Measurements from ENCODE around the gene BDH1.
A peak's percentile ranks its signal among the peaks of the same experiment; 100 is the strongest.

Gene BDH1

DNA sequence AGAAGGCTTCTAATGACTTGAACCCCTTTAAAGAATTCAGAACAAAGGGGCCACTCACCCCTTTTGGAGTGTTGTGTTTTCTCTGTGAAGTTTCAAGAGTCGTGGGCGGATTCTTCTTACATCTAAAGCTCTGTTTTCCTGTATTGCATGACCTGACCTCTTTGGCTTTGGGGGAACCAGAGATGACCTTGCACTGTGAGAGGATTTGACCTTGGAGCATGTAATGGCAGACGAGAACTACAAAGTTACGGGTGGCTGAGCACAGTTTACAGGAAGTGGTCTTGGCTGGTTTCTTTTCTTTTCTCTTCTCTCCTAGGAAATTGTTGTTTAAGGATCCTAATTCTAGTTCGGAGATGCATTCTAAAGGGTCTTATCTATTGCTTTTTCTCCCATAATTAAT is 6.2 kb upstream of the BDH1 start:
- no peak for DNase-seq (ENCODE audit: low read depth)
- H3K4me3 ChIP-seq (ENCODE audit: low read depth, low read length): no peak overlapping the region
- TF ChIP-seq, protein P1, sequence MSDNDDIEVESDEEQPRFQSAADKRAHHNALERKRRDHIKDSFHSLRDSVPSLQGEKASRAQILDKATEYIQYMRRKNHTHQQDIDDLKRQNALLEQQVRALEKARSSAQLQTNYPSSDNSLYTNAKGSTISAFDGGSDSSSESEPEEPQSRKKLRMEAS (IDR thresholded peaks at IDR 0.05; ENCODE audit: low read depth, low read length): no peak
- TF ChIP-seq POLR2A (IDR thresholded peaks at IDR 0.05; ENCODE audit: extremely low read depth, insufficient read length) (no peak), CTCF (IDR thresholded peaks at IDR 0.05; ENCODE audit: low read depth, low read length) (no peak), MYC (IDR thresholded peaks at IDR 0.05; ENCODE audit: low read depth, low read length) (no peak)

- TF ChIP-seq MYC (IDR thresholded peaks at IDR 0.05; ENCODE audit: low read depth, low read length): no peak
- TF ChIP-seq POLR2A (IDR thresholded peaks at IDR 0.05; ENCODE audit: extremely low read depth, insufficient read length): no peak
- TF ChIP-seq CTCF (IDR thresholded peaks at IDR 0.05; ENCODE audit: low read depth, low read length): no peak
- TF ChIP-seq, protein P1 (IDR thresholded peaks at IDR 0.05; ENCODE audit: low read depth, low read length): no peak
- no peak overlapping the region for H3K4me3 ChIP-seq (ENCODE audit: low read depth, low read length)
- DNase-seq (ENCODE audit: low read depth): no peak
Measured at GRCh38 chr3:197559651-197560050, 3.9 kb upstream of the BDH1 start.

GRCh38 chr3:197554562-197555280 is 1.0 kb downstream of the BDH1 start:
- peak overlapping the region; percentile 80 for H3K4me3 ChIP-seq (ENCODE audit: low read depth, low read length)
- TF ChIP-seq POLR2A (IDR thresholded peaks at IDR 0.05; ENCODE audit: extremely low read depth, insufficient read length) (peak; percentile 72), CTCF (IDR thresholded peaks at IDR 0.05; ENCODE audit: low read depth, low read length) (peak; percentile 30), MYC (IDR thresholded peaks at IDR 0.05; ENCODE audit: low read depth, low read length) (peak; percentile 66)
- TF ChIP-seq, protein P1 (IDR thresholded peaks at IDR 0.05; ENCODE audit: low read depth, low read length): no peak
- peak; percentile 98 for DNase-seq (ENCODE audit: low read depth)

GRCh38 chr3:197554196-197554561 is 1.6 kb downstream of the BDH1 start:
- no peak for DNase-seq (ENCODE audit: low read depth)
- TF ChIP-seq POLR2A (IDR thresholded peaks at IDR 0.05; ENCODE audit: extremely low read depth, insufficient read length): no peak
- TF ChIP-seq CTCF (IDR thresholded peaks at IDR 0.05; ENCODE audit: low read depth, low read length): no peak
- TF ChIP-seq, protein P1 (IDR thresholded peaks at IDR 0.05; ENCODE audit: low read depth, low read length): no peak
- no peak for TF ChIP-seq MYC (IDR thresholded peaks at IDR 0.05; ENCODE audit: low read depth, low read length)
- peak overlapping the region; percentile 74 for H3K4me3 ChIP-seq (ENCODE audit: low read depth, low read length)

DNA sequence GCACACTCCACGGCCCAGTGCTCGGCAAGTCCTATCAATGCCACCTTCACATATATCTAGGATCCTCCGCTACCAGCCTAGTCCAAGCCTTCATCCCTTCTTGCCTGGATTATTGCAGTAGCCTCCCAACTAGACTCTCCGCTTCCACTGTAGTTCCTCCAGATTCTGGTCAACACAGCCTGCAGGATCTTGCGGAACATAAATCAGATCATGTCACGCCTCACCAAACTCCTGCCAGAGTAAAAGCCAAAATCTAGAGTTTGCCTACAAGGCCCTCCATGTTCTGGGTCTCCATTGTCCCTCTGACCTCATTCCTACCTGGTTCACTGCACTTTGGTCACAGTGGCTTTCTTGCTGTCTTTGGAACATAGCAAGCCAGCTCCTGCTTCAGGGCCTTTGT is 3.6 kb downstream of the BDH1 start:
- no peak overlapping the region for H3K4me3 ChIP-seq (ENCODE audit: low read depth, low read length)
- TF ChIP-seq POLR2A (IDR thresholded peaks at IDR 0.05; ENCODE audit: extremely low read depth, insufficient read length) (no peak), MYC (IDR thresholded peaks at IDR 0.05; ENCODE audit: low read depth, low read length) (no peak), CTCF (IDR thresholded peaks at IDR 0.05; ENCODE audit: low read depth, low read length) (no peak)
- TF ChIP-seq, protein P1 (IDR thresholded peaks at IDR 0.05; ENCODE audit: low read depth, low read length): no peak
- DNase-seq (ENCODE audit: low read depth): no peak
